ENCODE results near the gene HIVEP3. TPM values are rescaled to one million over a fixed set of nuclear protein-coding genes. Genes with fewer than 3 reads are reported as not detected.

Gene HIVEP3
- polyA plus RNA-seq, 4 donors = 3.5 to 4.8 (median 4.6) TPM

GRCh38 chr1:41467673-41468072 lies 451.0 kb downstream of the HIVEP3 start:
- DNase-seq (ENCODE audit: low read depth in 4 of 4, low spot score in 2 of 4) = no peak

DNA sequence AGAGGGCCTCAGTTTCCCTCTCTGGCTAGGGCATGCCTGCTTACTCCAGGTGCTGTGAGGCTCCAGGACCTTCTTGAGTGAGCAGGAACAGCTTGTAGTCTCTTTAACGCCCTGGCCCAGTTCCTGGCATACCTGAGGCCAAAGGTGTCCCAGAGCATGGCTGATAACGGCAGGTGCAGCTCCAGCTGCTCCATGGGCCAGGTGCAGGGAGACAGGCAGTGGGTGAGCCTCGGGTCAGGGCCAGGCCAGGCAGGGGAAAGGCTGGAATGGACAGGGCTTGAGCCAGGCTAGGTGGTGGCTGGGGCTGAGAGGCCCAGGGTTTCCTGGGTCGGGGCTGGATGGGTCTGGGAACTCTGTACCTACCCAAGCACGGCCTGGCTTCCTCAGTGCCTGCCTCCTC lies 452.6 kb downstream of the HIVEP3 start:
- no peak for DNase-seq (ENCODE audit: low read depth in 4 of 4, low spot score in 2 of 4)

DNA sequence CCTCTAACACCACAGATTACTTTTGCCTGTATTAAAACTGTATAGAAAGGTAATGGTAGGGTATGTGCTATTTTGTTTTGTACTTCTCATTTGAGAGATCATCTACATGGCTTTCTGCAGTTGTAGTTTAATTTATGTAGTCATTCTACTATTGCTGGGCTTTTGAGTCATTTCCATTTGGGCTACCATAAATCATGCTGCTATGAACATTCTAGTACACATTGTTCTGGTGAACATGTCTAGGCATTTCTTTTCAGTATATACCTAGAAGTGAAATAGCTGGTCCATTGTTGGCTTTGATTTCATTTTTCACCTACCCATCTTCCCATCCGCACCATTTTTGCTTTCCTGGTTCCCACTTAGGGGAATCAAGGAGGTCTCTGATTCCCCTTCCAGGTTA lies 453.0 kb downstream of the HIVEP3 start:
- DNase-seq (ENCODE audit: low read depth in 4 of 4, low spot score in 2 of 4) = no peak

GRCh38 chr1:41464885-41465284 lies 453.8 kb downstream of the HIVEP3 start:
- no peak for DNase-seq (ENCODE audit: low read depth in 4 of 4, low spot score in 2 of 4)

GRCh38 chr1:41463516-41463915 lies 455.2 kb downstream of the HIVEP3 start:
- no peak for DNase-seq (ENCODE audit: low read depth in 4 of 4, low spot score in 2 of 4)

GRCh38 chr1:41462680-41463004 lies 456.1 kb downstream of the HIVEP3 start:
- DNase-seq (ENCODE audit: low read depth in 4 of 4, low spot score in 2 of 4) = no peak

DNA sequence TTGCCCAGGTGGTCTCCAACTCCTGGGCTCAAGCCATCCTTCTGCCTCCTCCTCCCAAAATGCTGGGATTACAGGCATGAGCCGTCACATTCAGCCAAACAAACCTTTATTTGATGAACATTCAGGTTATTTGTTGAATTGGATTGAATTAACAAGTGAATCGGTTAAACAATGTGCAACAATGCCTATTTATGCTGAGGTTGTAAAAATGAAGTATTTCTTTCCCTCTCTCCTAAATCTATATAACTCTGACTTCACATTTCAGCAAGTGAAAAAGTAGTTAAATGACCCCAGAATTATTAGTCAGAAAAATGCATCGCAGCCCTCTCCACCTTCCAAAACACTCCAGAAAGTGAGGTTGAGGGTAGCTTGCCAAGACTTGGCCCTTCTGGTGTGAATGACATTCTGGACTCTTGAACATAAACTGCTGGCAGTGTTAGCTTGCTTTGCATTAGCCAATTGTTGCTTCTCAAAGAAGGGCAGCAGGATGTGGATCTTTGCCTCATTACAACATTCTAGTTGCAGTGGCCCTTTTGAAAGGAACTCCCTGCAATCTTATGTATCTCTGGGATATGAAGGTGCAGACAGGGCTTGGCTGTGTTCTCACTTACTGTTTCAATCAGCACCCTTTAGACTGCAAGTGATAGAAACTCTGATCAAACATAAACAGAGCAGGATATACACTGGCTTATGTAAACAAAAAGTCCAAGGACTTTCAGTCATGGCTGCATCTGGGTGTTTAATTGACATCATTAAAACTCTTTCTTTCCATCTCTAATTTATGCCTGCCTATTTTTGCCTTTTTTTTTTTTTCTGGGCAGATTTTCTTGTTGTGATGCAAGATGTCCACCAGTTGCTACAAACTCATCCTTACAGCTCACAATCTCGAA lies 456.7 kb downstream of the HIVEP3 start:
- DNase-seq (ENCODE audit: low read depth in 4 of 4, low spot score in 2 of 4) = no peak

- DNase-seq (ENCODE audit: low read depth in 4 of 4, low spot score in 2 of 4) = no peak
Measured at GRCh38 chr1:41456847-41457540, 461.7 kb downstream of the HIVEP3 start.

Other genes starting within 250 kb of the HIVEP3 start
- not detected for gene GUCA2B, start 234.5 kb upstream of the HIVEP3 start, polyA plus RNA-seq (ENCODE audit: insufficient read length in 4 of 4)
- not detected for gene GUCA2A, start 245.8 kb upstream of the HIVEP3 start, polyA plus RNA-seq (ENCODE audit: insufficient read length in 4 of 4)

All from left renal cortex interstitium (tissue), 4 donors.